ENCODE data around the gene ADARB1.

DNA sequence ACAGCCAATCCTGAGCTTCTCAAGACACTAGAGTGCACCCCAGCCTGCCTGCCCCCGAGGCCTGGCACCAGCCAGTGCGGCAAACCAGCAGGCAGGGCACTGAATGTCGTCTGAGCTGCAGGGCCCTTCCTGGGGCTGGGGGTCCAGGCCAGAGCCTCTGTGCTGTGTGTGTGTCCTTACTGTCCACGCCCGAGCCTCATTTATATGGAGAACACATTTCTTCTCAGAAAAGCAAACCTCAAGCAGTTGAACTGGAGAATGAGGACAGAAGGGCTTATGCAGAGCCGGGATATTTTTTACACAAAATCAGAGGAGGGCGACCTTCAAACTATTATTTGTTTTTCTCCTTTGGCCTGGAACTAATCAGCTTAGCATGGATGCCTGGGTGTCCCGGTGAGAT is 160.6 kb downstream of the ADARB1 start:
- TF ChIP-seq CTCF (IDR thresholded peaks at IDR 0.05) = no peak
- TF ChIP-seq POLR2A (IDR thresholded peaks at IDR 0.05) = no peak

Data from stomach (tissue), 4 donors.